Activated CD8-positive, alpha-beta memory T cell treated with anti-CD3 and anti-CD28 coated beads for 36 hours (primary cell): ENCODE measurements around the gene TNFRSF18. TPM values are rescaled to one million over a fixed set of nuclear protein-coding genes. Genes with fewer than 3 reads are reported as not detected.
"Not testable (repeated sequence)": the region's sequence is repeated elsewhere in the genome, so short reads cannot be mapped to it uniquely, and the experiment has no call there.

Source experiments
- CTCF ChIA-PET: fragments of 350-600 bp; sonication (Branson Sonifier 250); formaldehyde crosslinking; loops from one replicate; lab custom pipeline; 2021; ENCODE audit warnings: antibody characterized with exemption; lab: Charles Lee
- POLR2A ChIA-PET: fragments of 350-600 bp; sonication (Branson Sonifier 250); formaldehyde crosslinking; loops from one replicate; lab custom pipeline; 2021; ENCODE audit warnings: antibody characterized with exemption; lab: Charles Lee
- total RNA-seq, 2 experiments: library from RNA; stranded (reverse); gene quantifications; one replicate each; pipeline ENCODE4 v1.2.3, GENCODE V29; 2021

TNFRSF18 gene
- total RNA-seq, 2 experiments from 2014 or later: 79.2 to 80.8 TPM

DNA sequence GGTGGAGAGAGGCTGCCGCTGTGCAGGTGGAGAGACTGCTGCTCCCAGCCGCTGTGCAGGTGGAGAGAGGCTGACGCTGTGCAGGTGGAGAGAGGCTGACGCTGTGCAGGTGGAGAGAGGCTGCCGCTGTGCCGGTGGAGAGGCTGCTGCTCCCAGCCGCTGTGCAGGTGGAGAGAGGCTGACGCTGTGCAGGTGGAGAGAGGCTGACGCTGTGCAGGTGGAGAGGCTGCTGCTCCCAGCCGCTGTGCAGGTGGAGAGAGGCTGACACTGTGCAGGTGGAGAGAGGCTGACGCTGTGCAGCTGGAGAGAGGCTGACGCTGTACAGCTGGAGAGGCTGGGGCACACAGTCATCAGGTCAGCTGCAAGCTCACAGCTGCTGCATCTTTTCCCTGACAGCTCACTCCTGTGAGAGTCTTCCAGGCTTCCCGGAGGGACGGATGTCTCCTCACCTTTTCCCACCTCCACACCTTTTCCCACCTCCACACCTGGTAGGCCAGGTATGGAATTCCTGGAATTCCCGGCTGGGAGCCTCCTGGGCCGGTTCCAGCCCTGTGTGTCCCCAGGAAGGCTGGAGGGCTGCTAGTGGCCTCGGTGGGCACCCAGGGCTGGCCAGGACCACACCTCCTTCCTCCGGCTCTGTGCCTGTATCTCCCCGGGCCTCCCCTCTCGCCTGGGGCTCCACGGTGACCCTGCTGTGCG lies 30.2 kb downstream of the TNFRSF18 start:
- POLR2A ChIA-PET, CTCF ChIA-PET: not testable (repeated sequence)

DNA sequence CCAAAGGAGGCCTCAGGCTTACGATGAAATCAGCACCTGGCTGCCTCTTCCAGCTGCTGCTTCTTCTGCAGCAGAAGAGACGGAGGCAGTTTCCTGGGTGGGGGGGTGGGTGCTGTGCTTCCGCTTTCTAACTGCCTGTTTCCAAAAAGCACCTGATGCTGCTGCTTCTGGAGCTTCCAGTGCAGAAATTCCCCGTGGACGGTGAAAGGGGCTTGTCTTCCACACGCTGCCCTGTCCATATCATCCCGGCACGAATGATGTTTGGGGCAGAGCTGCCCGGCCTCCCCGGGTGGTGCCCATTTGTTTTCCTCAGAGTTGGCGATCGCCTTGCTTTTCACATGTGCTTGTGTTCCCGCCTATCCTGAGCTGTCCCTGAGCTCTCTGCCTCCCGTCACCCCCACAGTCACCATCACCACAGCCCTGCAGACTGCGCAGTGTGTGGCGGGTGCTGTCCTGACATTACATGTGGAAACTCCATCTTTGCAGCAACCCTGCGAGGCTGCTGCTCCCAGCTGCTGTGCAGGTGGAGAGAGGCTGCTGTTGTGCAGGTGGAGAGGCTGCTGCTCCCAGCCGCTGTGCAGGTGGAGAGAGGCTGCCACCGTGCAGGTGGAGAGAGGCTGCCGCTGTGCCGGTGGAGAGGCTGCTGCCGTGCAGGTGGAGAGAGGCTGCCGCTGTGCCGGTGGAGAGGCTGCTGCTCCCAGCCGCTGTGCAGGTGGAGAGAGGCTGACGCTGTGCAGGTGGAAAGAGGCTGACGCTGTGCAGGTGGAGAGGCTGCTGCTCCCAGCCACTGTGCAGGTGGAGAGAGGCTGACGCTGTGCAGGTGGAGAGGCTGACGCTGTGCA lies 30.9 kb downstream of the TNFRSF18 start:
- POLR2A ChIA-PET: no interaction called here
- CTCF ChIA-PET: no interaction called here

DNA sequence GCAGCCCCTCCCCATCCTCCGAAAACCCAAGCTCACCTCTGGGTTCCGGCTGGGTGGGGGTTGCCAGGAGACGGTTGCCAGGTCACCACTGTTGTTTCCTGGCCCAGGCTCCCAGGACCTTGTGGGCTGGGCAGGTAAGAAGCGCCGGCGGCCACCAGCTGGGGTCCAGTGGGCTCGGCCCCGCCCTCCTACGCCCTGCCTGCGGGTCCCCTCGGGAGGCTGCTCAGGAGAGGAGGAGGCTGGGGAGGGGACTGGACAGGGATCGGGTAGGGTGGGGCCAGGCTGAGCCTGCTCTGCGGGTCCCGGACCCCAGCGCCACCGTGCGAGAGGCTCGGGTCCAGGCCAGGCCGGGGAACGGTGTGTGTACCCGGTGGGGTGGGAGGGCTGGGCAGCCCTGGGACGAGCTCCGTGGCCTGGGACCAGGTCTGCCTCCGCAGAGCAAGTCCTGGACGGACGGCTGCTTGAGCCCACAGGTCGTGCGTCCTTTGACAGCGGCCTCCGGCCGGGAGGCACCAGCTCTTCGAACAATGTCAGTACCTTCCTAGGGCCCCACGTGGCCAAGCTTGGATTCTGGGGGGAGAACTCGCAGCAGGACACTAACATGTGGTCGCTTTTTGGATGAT lies 32.5 kb downstream of the TNFRSF18 start, which contains the start of gene TTLL10:
TTLL10 (plus strand) TSS at position 88 of the 623 bp plus-strand sequence. CDS start 5,336 bp downstream, outside the sequence.
- CTCF ChIA-PET: interaction anchor here (0.6 to 1.4 kb wide), 2 partner anchors 34 to 142 kb away, joined by 3 read pairs; no protein-coding TSS in a partner anchor
- POLR2A ChIA-PET: no interaction called here

DNA sequence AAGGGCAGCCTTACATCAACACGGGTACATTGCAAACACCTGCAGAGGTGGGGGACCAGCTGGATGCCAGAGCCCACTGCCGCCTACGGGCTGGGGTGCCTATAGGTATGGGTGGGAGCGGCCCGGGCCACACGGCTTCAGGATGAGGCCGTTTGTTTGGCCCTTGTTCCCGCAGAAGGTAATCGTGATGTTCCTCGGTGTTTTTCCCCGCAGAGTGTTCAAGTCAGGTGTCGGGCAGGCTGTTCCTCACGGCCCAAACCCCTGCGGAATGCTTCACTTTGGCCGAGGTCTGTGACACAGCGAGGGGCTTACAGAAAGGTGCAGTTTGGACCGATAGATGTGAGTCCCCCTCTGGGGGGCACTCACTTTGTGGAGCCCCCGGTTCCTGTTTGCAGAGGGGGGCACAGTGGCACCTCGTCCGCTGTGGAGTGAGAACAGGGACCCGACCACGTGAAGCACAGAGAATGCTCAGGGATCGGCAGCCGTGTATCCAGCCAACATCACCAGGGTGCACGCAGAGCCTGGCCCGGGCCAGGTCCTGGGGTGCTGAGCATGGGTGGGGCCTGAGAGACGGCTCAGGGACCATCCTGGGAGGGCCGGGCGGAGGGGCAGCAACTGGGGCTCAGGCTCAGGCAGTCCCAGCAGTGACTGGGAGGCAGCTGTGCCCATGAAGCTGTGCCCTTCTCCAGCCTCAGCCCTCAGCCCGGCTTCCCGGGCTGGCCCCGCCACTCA lies 33.2 kb downstream of the TNFRSF18 start:
- POLR2A ChIA-PET: interaction anchor here (0.5 kb wide), 1 partner anchor 51 kb away, joined by 3 read pairs; no protein-coding TSS in a partner anchor
- CTCF ChIA-PET: interaction anchor here (0.6 to 1.4 kb wide), 3 partner anchors 35 to 141 kb away, joined by 3 read pairs; no protein-coding TSS in a partner anchor

DNA sequence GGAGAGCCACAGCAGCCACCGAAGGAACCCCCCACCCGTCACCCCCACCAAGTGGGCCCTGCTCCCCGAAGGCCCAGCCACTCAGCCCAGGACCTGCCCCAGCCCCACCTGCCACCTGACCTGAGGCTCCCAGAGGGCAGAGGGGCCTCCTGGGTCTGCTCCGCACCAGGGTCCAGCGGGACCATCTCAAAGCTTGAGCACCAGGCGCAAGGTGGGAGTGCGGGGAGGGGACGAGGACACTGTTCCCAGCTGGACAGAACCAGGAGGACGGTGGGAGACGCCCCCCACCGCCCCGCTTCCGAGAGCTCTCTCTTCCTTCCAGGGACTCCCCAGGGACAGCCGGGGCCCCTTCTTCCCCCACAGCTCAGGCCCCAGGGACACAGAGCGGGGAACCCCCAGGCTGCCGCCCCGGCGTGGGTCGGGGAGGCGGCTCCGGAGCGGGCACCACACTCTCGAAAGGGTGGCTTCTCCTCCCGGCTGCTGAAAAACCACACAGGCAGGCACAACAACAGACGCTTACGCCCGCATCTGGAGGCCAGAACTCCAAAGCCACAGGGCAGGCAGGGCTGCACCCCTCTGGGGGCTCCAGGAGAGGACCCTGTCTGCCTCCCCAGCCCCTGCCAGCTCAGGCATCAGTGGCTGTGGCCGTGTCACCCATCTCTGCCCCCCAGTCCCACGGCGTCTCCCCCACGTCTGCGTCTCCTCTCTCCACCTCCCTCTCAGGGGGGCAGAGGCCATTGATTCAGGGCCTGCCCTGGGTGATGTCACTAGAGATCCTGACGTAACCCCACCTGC lies 34.6 kb downstream of the TNFRSF18 start:
- POLR2A ChIA-PET: interaction anchor here (0.5 kb wide), 1 partner anchor 326 kb away, joined by 3 read pairs; no protein-coding TSS in a partner anchor
- CTCF ChIA-PET: interaction anchor here (1.0 to 1.2 kb wide), 2 partner anchors 49 to 50 kb away, joined by 3 to 5 read pairs; no protein-coding TSS in a partner anchor

DNA sequence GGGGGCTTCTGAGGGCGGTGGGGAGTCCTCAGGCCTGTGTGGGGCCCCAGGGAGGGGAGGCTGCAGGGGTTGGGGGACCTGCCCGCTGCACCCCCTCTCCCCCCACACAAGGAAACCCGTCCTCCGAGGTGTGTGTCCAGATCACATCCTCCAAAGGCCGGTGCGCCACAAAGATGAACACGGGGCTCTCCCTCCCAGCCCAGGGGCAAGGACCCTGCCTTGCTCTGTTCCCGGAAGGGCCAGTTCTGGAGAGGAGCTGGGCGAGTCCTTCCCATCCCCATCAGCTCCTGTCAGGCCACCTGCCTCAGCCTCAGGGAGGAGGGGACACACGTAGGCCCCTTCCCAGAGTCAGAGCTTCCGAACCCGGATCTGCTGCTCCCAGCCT lies 35.2 kb downstream of the TNFRSF18 start:
- POLR2A ChIA-PET: interaction anchor here (0.5 kb wide), 1 partner anchor 326 kb away, joined by 3 read pairs; no protein-coding TSS in a partner anchor
- CTCF ChIA-PET: interaction anchor here (1.0 kb wide), 1 partner anchor 48 kb away, joined by 5 read pairs; no protein-coding TSS in a partner anchor

DNA sequence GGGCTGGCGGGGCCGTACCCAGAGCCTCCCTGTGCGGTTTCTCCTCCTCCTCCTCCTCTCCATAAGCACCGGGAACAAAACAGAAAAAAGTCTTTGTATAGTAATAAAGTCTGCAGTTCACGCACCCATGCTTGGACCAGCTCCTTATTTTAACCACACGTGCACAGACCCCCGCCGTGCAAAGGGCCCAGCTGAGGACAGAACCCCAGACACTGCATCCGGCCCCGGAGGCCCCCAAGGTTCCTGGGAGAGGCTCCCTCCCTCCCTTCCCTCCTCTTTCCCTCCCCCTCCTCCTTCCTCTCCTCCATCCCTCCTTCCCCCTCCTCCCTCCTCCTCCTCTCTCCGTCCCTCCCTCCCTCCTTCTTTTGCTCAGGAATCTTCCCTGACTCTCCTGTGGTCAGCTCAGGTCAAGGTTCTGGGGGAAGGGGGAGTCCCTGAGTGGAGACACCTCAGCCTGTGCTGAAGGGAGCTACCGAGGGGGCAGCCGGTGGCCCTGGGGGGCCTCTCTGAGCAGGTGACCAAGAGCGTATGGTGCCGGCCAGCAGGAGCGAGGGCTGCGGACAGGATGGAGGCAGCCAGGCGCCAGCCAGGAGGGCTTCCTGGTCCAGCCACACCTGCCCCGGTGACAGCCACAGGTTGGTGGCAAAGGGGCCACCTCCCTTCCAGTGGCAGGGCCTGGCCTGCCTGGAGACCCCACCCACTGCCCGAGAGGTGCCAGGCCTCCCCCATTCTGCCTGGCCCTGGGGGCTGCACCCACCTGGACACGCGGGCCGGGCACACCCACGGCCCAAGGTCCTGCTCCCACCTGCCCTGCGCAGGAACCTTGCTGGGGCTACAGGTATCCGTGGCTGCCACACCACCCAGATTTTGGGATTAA lies 35.9 kb downstream of the TNFRSF18 start:
- POLR2A ChIA-PET: no interaction called here
- CTCF ChIA-PET: interaction anchor here (1.2 kb wide), 1 partner anchor 48 kb away, joined by 3 read pairs; no protein-coding TSS in a partner anchor

DNA sequence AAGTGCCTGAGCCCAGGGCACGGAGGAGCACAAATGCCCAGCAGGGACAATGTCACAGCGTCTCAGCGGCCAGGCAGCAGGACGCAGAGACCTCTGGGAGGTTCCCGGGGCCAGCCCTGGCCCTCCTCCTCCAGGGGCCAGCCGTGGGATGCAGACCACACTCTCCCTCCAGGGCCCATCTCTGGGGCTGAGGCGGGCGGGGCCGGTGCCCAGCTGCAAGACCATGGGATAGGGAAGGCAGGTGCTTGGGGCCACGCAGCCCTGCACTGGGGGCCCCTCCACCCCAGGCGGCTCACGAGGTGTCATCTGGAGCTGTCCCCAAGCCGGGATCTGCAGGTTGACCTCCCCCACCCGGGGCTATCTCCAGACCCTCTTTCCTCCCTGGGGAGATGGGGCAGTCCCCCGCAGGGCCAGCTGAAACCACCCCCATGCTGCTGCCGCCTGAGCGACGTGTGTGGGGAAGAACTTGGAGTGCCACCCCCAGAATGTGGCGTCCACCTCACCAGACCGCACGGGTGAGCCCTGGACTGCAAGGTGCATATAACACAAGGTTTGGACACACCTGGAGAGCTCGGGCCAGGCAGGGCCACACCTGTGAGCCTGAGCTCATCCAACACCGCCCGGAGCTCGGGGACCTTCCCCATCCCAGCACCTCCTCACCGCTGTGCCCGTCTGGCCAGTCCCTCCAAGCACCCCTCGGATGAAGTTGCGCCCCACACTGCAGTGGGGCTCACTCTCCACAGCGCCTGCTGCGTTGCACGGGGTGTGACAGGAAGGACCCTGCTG lies 36.8 kb downstream of the TNFRSF18 start:
- CTCF ChIA-PET: interaction anchor here (1.2 kb wide), 1 partner anchor 47 kb away, joined by 3 read pairs; no protein-coding TSS in a partner anchor
- POLR2A ChIA-PET: interaction anchor here (0.7 kb wide), 1 partner anchor 156 kb away, joined by 3 read pairs; the partner anchor contains the start of gene ISG15

DNA sequence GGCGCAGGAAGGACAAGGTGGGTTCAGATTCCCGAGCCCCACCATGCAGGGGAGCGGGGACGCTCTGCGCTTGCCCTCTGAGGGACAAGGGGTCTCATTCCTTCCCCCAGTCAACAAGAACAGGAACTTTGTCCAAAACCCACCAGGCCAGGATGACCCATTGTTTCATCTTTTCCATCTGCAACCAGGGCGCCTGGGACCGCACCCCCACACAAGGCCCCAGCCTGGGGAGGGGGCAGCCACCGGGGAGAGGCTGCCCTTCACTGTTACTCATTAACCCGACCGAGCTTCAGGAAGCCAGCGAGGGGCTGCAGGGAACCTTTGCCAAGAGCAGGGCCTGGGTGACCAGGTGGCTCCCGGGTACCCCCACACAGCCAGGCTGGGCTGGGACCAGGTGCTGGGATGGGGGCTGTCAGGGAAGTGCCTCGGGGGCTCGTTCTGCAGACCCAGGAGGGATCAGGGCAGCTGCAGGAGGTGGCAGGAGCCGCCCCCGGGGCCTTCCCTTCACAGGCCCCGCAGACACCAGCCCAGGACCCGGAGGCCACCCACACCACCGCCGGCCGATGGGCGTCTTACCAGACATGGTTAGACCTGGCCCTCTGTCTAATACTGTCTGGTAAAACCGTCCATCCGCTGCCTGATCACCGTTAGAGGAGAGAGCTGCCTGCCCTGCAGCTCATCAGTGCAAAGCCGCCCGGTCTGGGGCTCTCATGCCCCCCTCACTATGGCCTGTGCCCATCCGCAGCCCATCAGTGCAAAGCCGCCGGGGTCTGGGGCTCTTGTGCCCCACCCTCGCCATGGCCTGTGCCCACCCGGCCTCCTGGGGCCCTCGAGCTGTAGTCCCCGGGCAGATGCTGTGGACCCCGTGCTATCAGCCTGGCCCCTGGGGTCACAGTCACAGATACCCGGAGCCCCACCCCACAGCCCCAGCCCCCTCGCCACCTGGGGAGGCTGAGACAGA lies 37.7 kb downstream of the TNFRSF18 start:
- ChIA-PET CTCF (no interaction called here), POLR2A (no interaction called here)

DNA sequence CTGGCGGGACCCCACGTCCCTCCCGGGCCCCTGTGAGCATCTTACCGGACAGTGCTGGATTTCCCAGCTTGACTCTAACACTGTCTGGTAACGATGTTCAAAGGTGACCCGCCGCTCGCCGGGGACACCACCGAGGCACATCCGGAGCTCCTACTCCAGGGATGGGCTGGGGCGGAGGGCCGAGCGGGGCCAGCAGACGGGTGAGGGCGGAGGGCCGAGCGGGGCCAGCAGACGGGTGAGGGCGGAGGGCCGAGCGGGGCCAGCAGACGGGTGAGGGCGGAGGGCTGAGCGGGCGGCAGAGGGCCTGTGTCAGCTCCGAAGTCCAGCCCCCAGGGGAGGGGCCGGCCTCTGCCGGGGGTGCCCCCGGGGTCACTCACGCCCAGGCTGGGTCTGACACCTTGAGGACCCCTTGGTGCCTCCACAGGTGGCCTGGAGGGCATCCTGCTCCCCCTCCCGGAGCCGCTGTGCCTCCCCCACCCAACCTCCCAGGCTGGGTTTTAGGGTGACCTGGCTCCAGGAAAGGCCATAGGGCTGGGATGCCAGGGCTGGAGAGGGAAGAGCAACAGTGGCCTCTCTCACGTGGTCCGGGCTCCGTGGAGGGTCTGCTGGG lies 38.4 kb downstream of the TNFRSF18 start:
- POLR2A ChIA-PET: interaction anchor here (0.5 to 0.6 kb wide), 2 partner anchors 106 to 236 kb away, joined by 4 to 7 read pairs; partner anchors contain the start of gene UBE2J2
- CTCF ChIA-PET: no interaction called here

DNA sequence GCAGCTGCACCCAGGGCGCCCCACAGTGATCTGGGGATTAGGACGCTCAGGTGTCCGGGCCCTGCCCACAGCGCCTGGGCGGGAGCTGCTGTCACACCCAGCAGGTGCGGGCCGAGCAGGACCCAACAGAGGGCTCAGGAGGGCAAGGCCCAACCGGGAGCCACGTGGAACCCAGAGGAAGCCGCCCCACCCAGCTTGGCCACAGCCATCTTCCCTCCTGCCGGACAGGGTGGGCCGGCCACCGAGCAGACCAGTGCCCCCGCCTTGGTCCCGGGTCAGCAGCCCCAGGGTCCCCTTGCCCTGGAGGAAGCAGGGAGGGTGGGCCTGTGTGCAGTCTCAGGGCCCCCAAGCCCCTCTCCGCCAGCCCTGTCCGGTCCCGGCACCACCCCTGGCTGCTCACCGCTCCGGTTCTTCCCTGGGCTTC lies 39.0 kb downstream of the TNFRSF18 start:
- ChIA-PET CTCF (no interaction called here), POLR2A (interaction anchor here (0.5 to 0.6 kb wide), 2 partner anchors 106 to 237 kb away, joined by 4 to 7 read pairs; partner anchors contain the start of gene UBE2J2)

DNA sequence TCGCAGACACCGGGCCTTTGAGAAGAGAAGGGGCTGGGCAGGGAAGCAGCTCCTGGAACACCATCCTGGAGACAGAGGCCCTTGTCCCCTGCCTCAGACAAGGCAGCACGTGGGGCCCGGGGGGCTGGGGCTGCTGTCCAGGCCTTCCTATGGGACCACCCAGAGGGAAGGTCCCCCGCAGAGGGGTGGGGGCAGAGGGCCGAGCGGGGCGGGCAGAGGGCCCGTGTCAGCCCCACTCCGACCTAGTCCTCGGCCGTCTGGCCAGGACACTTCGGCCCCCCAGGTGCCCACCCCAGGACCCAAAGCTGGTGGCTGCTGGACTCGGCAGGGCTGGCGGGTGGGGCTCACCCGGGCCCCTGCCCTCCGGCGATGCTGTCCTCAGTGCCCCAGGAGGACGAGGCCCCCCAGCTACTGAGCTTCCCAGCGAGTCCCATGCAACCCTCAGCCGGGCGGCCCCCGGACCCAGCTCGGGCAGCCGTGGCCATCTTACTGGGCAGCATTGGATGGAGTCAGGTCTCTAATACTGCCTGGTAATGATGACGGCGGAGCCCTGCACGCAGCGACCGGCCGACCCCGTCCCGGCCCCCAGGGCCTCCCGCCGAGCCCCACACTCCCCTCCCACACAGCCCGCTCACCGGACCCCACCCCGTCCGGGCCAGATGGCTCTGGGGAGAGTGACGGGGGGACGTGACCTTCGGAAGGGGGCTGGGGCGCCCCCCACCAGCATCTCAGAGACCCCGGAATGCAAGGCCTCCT lies 39.6 kb downstream of the TNFRSF18 start:
- ChIA-PET POLR2A (no interaction called here), CTCF (no interaction called here)

DNA sequence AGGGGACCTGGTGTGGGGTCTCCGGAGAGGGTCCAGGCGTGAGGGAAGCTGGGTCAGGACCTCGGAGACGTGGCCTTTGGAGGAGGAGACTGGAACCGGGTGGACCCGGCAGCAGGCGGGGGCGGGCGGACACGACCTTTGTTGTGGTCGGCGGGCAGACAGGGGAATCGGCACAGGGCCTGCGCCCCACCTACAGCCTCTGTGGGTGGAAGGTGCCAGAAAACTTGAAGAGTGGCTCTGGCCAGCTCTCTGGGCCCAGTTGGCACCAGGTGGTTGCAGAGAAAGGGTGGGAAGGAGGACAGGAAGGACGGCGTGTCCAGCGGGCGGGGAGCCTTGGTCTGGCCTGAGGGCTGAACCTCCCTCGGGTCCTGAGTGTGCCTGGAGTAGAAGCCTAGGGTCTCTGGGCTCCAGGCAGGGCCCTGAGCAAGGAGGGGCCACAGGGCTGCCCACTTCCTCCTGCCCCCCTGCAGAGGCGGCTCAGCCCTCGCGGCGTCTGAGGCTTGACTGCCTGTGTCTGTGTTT lies 40.4 kb downstream of the TNFRSF18 start:
- POLR2A ChIA-PET: no interaction called here
- CTCF ChIA-PET: no interaction called here

DNA sequence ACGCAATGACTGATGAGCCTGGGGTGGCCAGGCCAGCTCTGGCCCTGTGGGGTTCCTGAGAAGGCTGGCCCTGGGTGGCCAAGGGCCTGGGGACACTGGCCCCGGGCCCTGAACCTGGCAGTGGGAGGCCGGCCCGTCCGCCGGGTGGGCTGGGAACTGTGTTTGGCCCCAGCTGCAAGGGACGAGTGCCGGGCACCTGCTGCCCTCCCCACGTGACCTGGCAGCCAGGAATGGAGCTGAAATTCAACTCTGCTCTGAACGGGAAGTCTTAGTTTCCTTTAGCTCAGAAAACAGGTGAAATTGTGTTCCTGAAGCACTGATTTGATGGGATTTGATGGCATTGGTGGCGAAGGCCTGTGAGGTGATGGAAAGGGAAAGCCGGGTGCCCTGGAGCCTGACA lies 40.9 kb downstream of the TNFRSF18 start:
- CTCF ChIA-PET: no interaction called here
- POLR2A ChIA-PET: no interaction called here
